GM23248 (cell line): ENCODE results near the gene LRFN4.

ENCODE experiments used
- EZH2 ChIP-seq: fragments of 200-600 bp; sonication (generic); IDR thresholded peaks from 2 replicates; pipeline ENCODE4 v1.6.1; 2018; ENCODE audit warnings: antibody characterized with exemption, mild to moderate bottlenecking; ENCODE audit not compliant: insufficient read depth, poor library complexity, severe bottlenecking
- EZH2phosphoT487 ChIP-seq: fragments of 200-600 bp; sonication (generic); IDR thresholded peaks from 2 replicates; pipeline ENCODE4 v1.6.1; 2018; ENCODE audit warnings: antibody characterized with exemption, moderate library complexity, mild to moderate bottlenecking, low read depth; ENCODE audit not compliant: insufficient read depth

DNA sequence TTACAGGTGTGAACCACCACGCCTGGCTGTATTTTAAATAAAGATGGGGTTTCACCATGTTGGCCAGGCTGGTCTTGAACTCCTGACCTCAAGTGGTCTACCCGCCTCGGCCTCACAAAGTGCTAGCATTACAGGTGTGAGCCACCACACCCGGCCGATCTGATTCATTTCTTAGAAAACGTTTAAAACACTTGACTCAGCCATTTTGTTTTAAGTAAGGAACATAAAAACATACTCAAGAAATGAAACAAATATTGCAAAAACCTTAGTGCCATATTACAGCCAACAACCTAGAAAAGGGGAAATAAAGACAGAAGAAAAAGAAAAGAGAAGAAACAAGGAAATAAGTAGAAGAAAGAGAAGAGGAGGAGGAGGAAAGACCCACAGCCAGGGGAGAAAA lies 17.4 kb downstream of the LRFN4 start:
- TF ChIP-seq EZH2 (no peak), EZH2phosphoT487 (no peak)
